Esophagus muscularis mucosa (tissue), 4 donors: ENCODE results near the gene NELL1. TPM values are rescaled to one million over a fixed set of nuclear protein-coding genes. Genes with fewer than 3 reads are reported as not detected.

Experiments
- DNase-seq: peaks from one replicate; pipeline ENCODE4 v3.0.0-alpha.2; 2017; ENCODE audit errors: extremely low spot score
- H3K27ac ChIP-seq, 4 donors: fragments of 200-600 bp; sonication (generic); replicated peaks in 1 of 4; 1 replicate in 3 of 4; 2 replicates in 1 of 4; pipeline ENCODE4 v1.5.1; 2016 to 2019; ENCODE audit warnings: mild to moderate bottlenecking in 1 of 4
- H3K27me3 ChIP-seq, 4 donors: fragments of 200-600 bp; sonication (generic); one replicate each; pipeline versions ENCODE4 v1.5.1 to v1.6.0; 2016 to 2019
- H3K36me3 ChIP-seq, 4 donors: fragments of 200-600 bp; sonication (generic); one replicate each; pipeline ENCODE4 v1.5.1; 2016 to 2019
- H3K4me1 ChIP-seq, 4 donors: fragments of 200-600 bp; sonication (generic); one replicate each; pipeline ENCODE4 v1.5.1; 2016 to 2019
- H3K4me3 ChIP-seq, 4 donors: fragments of 200-600 bp; sonication (generic); 1 replicate in 2 of 4; 2 replicates in 2 of 4; pipeline ENCODE4 v1.5.1; 2016 to 2019; ENCODE audit warnings: mild to moderate bottlenecking in 4 of 4, moderate library complexity in 1 of 4
- H3K9me3 ChIP-seq, 4 donors: fragments of 200-600 bp; sonication (generic); 1 replicate in 3 of 4; 2 replicates in 1 of 4; pipeline ENCODE4 v1.5.1; 2016 to 2019
- CTCF ChIP-seq, 3 experiments: fragments of 200-600 bp in 2 of 3; fragments of 450-650 bp in 1 of 3; sonication (generic) in 2 of 3; IDR thresholded peaks; one replicate each; pipeline ENCODE4 v1.5.1; 2017 to 2019; ENCODE audit warnings: antibody characterized with exemption in 3 of 3, mild to moderate bottlenecking in 2 of 3, moderate library complexity in 1 of 3
- EP300 ChIP-seq: sonication (generic); formaldehyde crosslinking; IDR thresholded peaks from one replicate; pipeline ENCODE4 v1.6.1; 2017; ENCODE audit warnings: antibody characterized with exemption
- POLR2A ChIP-seq: fragments of 450-650 bp; IDR thresholded peaks from one replicate; pipeline ENCODE4 v1.6.1; 2017; ENCODE audit warnings: antibody characterized with exemption, moderate library complexity, mild to moderate bottlenecking, low read depth
- POLR2AphosphoS5 ChIP-seq, 2 donors: sonication (generic); formaldehyde crosslinking; IDR thresholded peaks; one replicate each; pipeline ENCODE4 v1.6.1; 2017; ENCODE audit warnings: antibody characterized with exemption in 2 of 2
- WGBS: methylation state at CpG from one replicate; pipeline ENCODE4 v1.1.5; 2018; 5-methylcytosine and 5-hydroxymethylcytosine counted together
- intact Hi-C: fragments of 100-400 bp; cut with DNase I; formaldehyde crosslinking; loops from one replicate; pipeline ENCODE4 v1.15.1; 2023
- total RNA-seq, 4 donors: library from RNA; depleted of rRNA; stranded (reverse); fragments of >200 nt; gene quantifications; one replicate each; pipeline versions ENCODE4 v1.1.0 to v1.2.1, GENCODE V29; 2016

Gene NELL1
- total RNA-seq, 4 donors from 2014 or later = 0.65 to 2.7 (median 0.90) TPM

- TF ChIP-seq POLR2A (no peak), CTCF (IDR thresholded peaks at IDR 0.05) (no peak), POLR2AphosphoS5 (IDR thresholded peaks at IDR 0.05) (no peak), EP300 (no peak)
- WGBS = 93% methylated on average over 4 of the region's 4 CpGs
- DNase-seq = no peak
- Histone ChIP-seq H3K27ac (no peak overlapping the region), H3K4me1 (no peaks in the 10 kb centered on the region), H3K36me3 (no peaks in the 10 kb centered on the region), H3K9me3 (peaks cover 0 to 6% (median 0%) of the 10 kb centered on the region in 4 donors), H3K27me3 (no peaks in the 10 kb centered on the region), H3K4me3 (no peak overlapping the region)
- intact Hi-C loops = no loop called here
Observed at GRCh38 chr11:21465920-21466319, 796.5 kb downstream of the NELL1 start.

- Histone ChIP-seq H3K27me3 (no peaks in the 10 kb centered on the region), H3K27ac (no peak overlapping the region), H3K36me3 (no peaks in the 10 kb centered on the region), H3K4me3 (no peak overlapping the region), H3K4me1 (no peaks in the 10 kb centered on the region), H3K9me3 (no peaks in the 10 kb centered on the region)
- TF ChIP-seq EP300 = no peak
- TF ChIP-seq POLR2A = no peak
- TF ChIP-seq POLR2AphosphoS5 (IDR thresholded peaks at IDR 0.05) = no peak
- no peak for TF ChIP-seq CTCF (IDR thresholded peaks at IDR 0.05)
- intact Hi-C loops = no loop called here
- DNase-seq = no peak
Observed at GRCh38 chr11:21470521-21470920, 801.1 kb downstream of the NELL1 start.

GRCh38 chr11:21472261-21472660 lies 802.9 kb downstream of the NELL1 start:
- 68% methylated on average over 3 of the region's 3 CpGs for WGBS
- TF ChIP-seq CTCF (IDR thresholded peaks at IDR 0.05) (no peak), POLR2AphosphoS5 (IDR thresholded peaks at IDR 0.05) (no peak), POLR2A (no peak), EP300 (no peak)
- no peak for DNase-seq
- Histone ChIP-seq H3K27ac (no peak overlapping the region), H3K4me3 (no peak overlapping the region), H3K27me3 (no peaks in the 10 kb centered on the region), H3K4me1 (no peaks in the 10 kb centered on the region), H3K36me3 (no peaks in the 10 kb centered on the region), H3K9me3 (no peaks in the 10 kb centered on the region)
- intact Hi-C loops = no loop called here

- DNase-seq = no peak
- intact Hi-C loops = no loop called here
- TF ChIP-seq EP300 (no peak), CTCF (IDR thresholded peaks at IDR 0.05) (no peak), POLR2A (no peak), POLR2AphosphoS5 (IDR thresholded peaks at IDR 0.05) (no peak)
- H3K27me3 ChIP-seq = no peaks in the 10 kb centered on the region
- H3K36me3 ChIP-seq = no peaks in the 10 kb centered on the region
- H3K4me1 ChIP-seq = no peaks in the 10 kb centered on the region
- no peak overlapping the region for H3K27ac ChIP-seq
- no peaks in the 10 kb centered on the region for H3K9me3 ChIP-seq
- no peak overlapping the region for H3K4me3 ChIP-seq
Observed at GRCh38 chr11:21474529-21474928, 805.1 kb downstream of the NELL1 start.

GRCh38 chr11:21475276-21475675 lies 805.9 kb downstream of the NELL1 start:
- no peaks in the 10 kb centered on the region for H3K4me1 ChIP-seq
- H3K27ac ChIP-seq = no peak overlapping the region
- DNase-seq = no peak
- no peaks in the 10 kb centered on the region for H3K36me3 ChIP-seq
- no peaks in the 10 kb centered on the region for H3K9me3 ChIP-seq
- WGBS = 79% methylated on average over 2 of the region's 2 CpGs
- TF ChIP-seq POLR2A (no peak), EP300 (no peak), POLR2AphosphoS5 (IDR thresholded peaks at IDR 0.05) (no peak), CTCF (IDR thresholded peaks at IDR 0.05) (no peak)
- H3K27me3 ChIP-seq = no peaks in the 10 kb centered on the region
- intact Hi-C loops = no loop called here
- H3K4me3 ChIP-seq = no peak overlapping the region
